Keratinocyte (primary cell): Measurements from ENCODE around the gene FCN3. TPM values are rescaled to one million over a fixed set of nuclear protein-coding genes. Genes with fewer than 3 reads are reported as not detected.

Experiments
- DNase-seq: peaks from one replicate; pipeline ENCODE4 v3.0.0-alpha.2; 2011; ENCODE audit warnings: low read depth, missing footprints, low spot score
- FAIRE-seq: peaks from 2 replicates; lab custom pipeline; 2011; peaks lifted over from hg19 to GRCh38; lab: Jason Lieb, UNC
- H2AFZ ChIP-seq: 2 replicates; pipeline ENCODE4 v1.6.0; 2012; ENCODE audit warnings: low read length, control low read depth, inconsistent platforms; ENCODE audit not compliant: control insufficient read depth
- H3K27ac ChIP-seq: 2 replicates; pipeline ENCODE4 v1.5.1; 2011; ENCODE audit warnings: low read length; ENCODE audit not compliant: control insufficient read depth, insufficient read depth
- H3K27me3 ChIP-seq: 3 replicates; pipeline ENCODE4 v1.6.0; 2011; ENCODE audit warnings: low read length; ENCODE audit not compliant: control insufficient read depth, insufficient read depth; ENCODE audit errors: extremely low read depth
- H3K36me3 ChIP-seq, 2 experiments: 2 replicates in 1 of 2; 3 replicates in 1 of 2; pipeline ENCODE4 v1.5.1; 2011; ENCODE audit warnings: low read length in 2 of 2, mild to moderate bottlenecking in 1 of 2; ENCODE audit not compliant: control insufficient read depth in 2 of 2, insufficient read depth in 2 of 2; ENCODE audit errors: extremely low read depth in 1 of 2
- H3K4me1 ChIP-seq: 3 replicates; pipeline ENCODE4 v1.5.1; 2011; ENCODE audit warnings: low read length; ENCODE audit not compliant: control insufficient read depth, insufficient read depth; ENCODE audit errors: extremely low read depth
- H3K4me2 ChIP-seq: 3 replicates; pipeline ENCODE4 v1.6.0; 2011; ENCODE audit warnings: low read depth, low read length; ENCODE audit not compliant: control insufficient read depth, insufficient read depth; ENCODE audit errors: extremely low read depth
- H3K4me3 ChIP-seq, 3 experiments: fragments of 200-600 bp in 1 of 3; sonication (generic) in 1 of 3; 2 replicates in 2 of 3; 3 replicates in 1 of 3; pipeline ENCODE4 v1.5.1; 2011 to 2016; ENCODE audit warnings: low read length in 3 of 3, mild to moderate bottlenecking in 3 of 3, control low read depth in 2 of 3, inconsistent platforms in 1 of 3, low read depth in 1 of 3, mixed read lengths in 1 of 3, mixed run types in 1 of 3, moderate library complexity in 1 of 3; ENCODE audit not compliant: control insufficient read depth in 2 of 3, insufficient read depth in 2 of 3; ENCODE audit errors: extremely low read depth in 1 of 3
- H3K79me2 ChIP-seq: 2 replicates; pipeline ENCODE4 v1.6.0; 2012; ENCODE audit warnings: low read length; ENCODE audit not compliant: control insufficient read depth, insufficient read depth
- H3K9ac ChIP-seq: 3 replicates; pipeline ENCODE4 v1.6.0; 2011; ENCODE audit warnings: low read length; ENCODE audit not compliant: control insufficient read depth, insufficient read depth; ENCODE audit errors: extremely low read depth
- H3K9me1 ChIP-seq: 3 replicates; pipeline ENCODE4 v1.6.0; 2011; ENCODE audit warnings: low read length; ENCODE audit not compliant: control insufficient read depth, insufficient read depth; ENCODE audit errors: extremely low read depth
- H3K9me3 ChIP-seq: 2 replicates; pipeline ENCODE4 v1.5.1; 2012; ENCODE audit warnings: low read depth, low read length; ENCODE audit not compliant: control insufficient read depth
- H4K20me1 ChIP-seq: 3 replicates; pipeline ENCODE4 v1.6.0; 2011; ENCODE audit warnings: low read length; ENCODE audit not compliant: control insufficient read depth, insufficient read depth; ENCODE audit errors: extremely low read depth
- CTCF ChIP-seq, 3 experiments: IDR thresholded peaks in 1 of 3; conservative IDR thresholded peaks in 1 of 3; optimal IDR thresholded peaks in 1 of 3; 2 replicates in 2 of 3; 3 replicates in 1 of 3; pipeline versions ENCODE3 to v1.5.1; 2011; ENCODE audit warnings: low read length in 3 of 3, mild to moderate bottlenecking in 3 of 3, moderate library complexity in 2 of 3, control low read depth in 1 of 3, inconsistent platforms in 1 of 3; ENCODE audit not compliant: insufficient read depth in 2 of 3; ENCODE audit errors: extremely low read depth in 1 of 3
- EZH2 ChIP-seq: IDR thresholded peaks from one replicate; pipeline ENCODE4 v1.6.1; 2012; ENCODE audit warnings: inconsistent platforms, mild to moderate bottlenecking, low read length, moderate library complexity
- dilution Hi-C: fragments of 300-500 bp; cut with MboI; formaldehyde crosslinking; loops from one replicate; pipeline ENCODE4 v1.7.0; 2020; ENCODE audit warnings: low sequenced_read_pairs; ENCODE audit not compliant: extremely low pct_ligation_motif_present
- polyA plus RNA-seq, 5 experiments: library from polyadenylated mRNA; depleted of rRNA in 3 of 5; stranded (reverse) in 3 of 5; stranded (forward) in 1 of 5; unstranded in 1 of 5; fragments of >200 nt; gene quantifications; 1 replicate in 1 of 5; 2 replicates in 3 of 5; 3 replicates in 1 of 5; pipeline versions ENCODE4 v1.2.1 to v1.2.3, GENCODE V29; 2011 to 2012; ENCODE audit warnings: missing spikeins in 2 of 5, low read depth in 1 of 5, low replicate concordance in 1 of 5

Gene FCN3
- polyA plus RNA-seq, 1 donor (not counting 4 experiments of a cell fraction or from before 2014, with no cell fraction given) = not detected

DNA sequence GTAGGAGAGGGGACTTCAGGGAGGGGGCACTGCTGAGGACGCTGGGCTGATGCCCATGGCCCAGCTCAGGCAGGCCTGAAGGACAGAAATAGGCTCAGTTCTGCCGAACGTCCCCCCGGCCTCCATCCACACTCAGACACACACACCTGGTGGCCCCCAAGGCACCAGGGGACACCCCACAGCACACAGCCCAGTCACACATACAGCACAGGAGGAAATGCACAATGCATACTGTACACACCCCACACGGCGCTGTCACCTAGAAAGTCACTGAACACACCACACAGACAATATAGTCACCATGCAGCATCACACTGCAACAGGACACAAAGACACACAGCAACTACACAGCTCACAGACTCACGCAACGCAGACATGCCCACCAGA lies 32.2 kb downstream of the FCN3 start:
- H3K4me2 ChIP-seq = peak overlapping the region; percentile 97
- no peaks in the 10 kb centered on the region for H3K9me3 ChIP-seq
- no peak overlapping the region for H2AFZ ChIP-seq
- peaks cover 10% of the 10 kb centered on the region for H3K79me2 ChIP-seq
- dilution Hi-C loops = no loop called here
- H3K4me1 ChIP-seq = peaks cover 32% of the 10 kb centered on the region
- H3K9me1 ChIP-seq = no peaks in the 10 kb centered on the region
- DNase-seq (no peak), FAIRE-seq (no peak)
- H3K27me3 ChIP-seq = no peaks in the 10 kb centered on the region
- peaks cover 4 to 9% of the 10 kb centered on the region in 2 experiments for H3K36me3 ChIP-seq
- peak overlapping the region; percentile 62 to 89 (median 66) for H3K4me3 ChIP-seq
- no peaks in the 10 kb centered on the region for H4K20me1 ChIP-seq
- TF ChIP-seq EZH2 (no peak), CTCF (optimal IDR thresholded peaks at IDR 0.05 in 1 of 3, IDR thresholded peaks at IDR 0.05 in 1 of 3, conservative IDR thresholded peaks at IDR 0.05 in 1 of 3; ENCODE audit: extremely low read depth in 1 of 3, insufficient read depth in 2 of 3, low read length in 3 of 3) (no peak)
- H3K9ac ChIP-seq = peak overlapping the region; percentile 77
- H3K27ac ChIP-seq = peak overlapping the region; percentile 87

- FAIRE-seq (peak; percentile 32), DNase-seq (no peak)
- H3K36me3 ChIP-seq = peaks cover 4 to 11% of the 10 kb centered on the region in 2 experiments
- H3K9me1 ChIP-seq = no peaks in the 10 kb centered on the region
- dilution Hi-C loops = no loop called here
- H3K9ac ChIP-seq = peak within 1 kb of the TSS; percentile 77
- peak in 1 of 3 experiments; percentile 15 for TF ChIP-seq CTCF (optimal IDR thresholded peaks at IDR 0.05 in 1 of 3, IDR thresholded peaks at IDR 0.05 in 1 of 3, conservative IDR thresholded peaks at IDR 0.05 in 1 of 3; ENCODE audit: extremely low read depth in 1 of 3, insufficient read depth in 2 of 3, low read length in 3 of 3)
- TF ChIP-seq EZH2 = no peak
- peaks cover 28% of the 10 kb centered on the region for H3K4me1 ChIP-seq
- no peaks in the 10 kb centered on the region for H3K27me3 ChIP-seq
- H3K79me2 ChIP-seq = peaks cover 10% of the 10 kb centered on the region
- H3K27ac ChIP-seq = peak within 1 kb of the TSS; percentile 87
- peak within 1 kb of the TSS; percentile 97 for H3K4me2 ChIP-seq
- no peaks in the 10 kb centered on the region for H4K20me1 ChIP-seq
- no peaks in the 10 kb centered on the region for H3K9me3 ChIP-seq
- H3K4me3 ChIP-seq = peak within 1 kb of the TSS; percentile 62 to 89 (median 66)
- no peak within 1 kb of the TSS for H2AFZ ChIP-seq
Measured at GRCh38 chr1:27341525-27342252, 32.9 kb downstream of the FCN3 start, which contains the start of gene SYTL1. TSS of gene SYTL1 (plus strand) at chr1:27342022. CDS start at chr1:27345335, 3,313 bp downstream.
